Epidermal melanocyte (primary cell): ENCODE measurements around the gene ZFX.
"Not testable (repeated sequence)": the region's sequence is repeated elsewhere in the genome, so short reads cannot be mapped to it uniquely, and the experiment has no call there.

Experiments used
- DNase-seq: peaks from one replicate; pipeline ENCODE4 v3.0.0; 2011; ENCODE audit warnings: low spot score; ENCODE audit not compliant: insufficient read length

ZFX gene

GRCh38 chrX:24151513-24151912, 2.0 kb downstream of the ZFX start:
- DNase-seq, result no peak

DNA sequence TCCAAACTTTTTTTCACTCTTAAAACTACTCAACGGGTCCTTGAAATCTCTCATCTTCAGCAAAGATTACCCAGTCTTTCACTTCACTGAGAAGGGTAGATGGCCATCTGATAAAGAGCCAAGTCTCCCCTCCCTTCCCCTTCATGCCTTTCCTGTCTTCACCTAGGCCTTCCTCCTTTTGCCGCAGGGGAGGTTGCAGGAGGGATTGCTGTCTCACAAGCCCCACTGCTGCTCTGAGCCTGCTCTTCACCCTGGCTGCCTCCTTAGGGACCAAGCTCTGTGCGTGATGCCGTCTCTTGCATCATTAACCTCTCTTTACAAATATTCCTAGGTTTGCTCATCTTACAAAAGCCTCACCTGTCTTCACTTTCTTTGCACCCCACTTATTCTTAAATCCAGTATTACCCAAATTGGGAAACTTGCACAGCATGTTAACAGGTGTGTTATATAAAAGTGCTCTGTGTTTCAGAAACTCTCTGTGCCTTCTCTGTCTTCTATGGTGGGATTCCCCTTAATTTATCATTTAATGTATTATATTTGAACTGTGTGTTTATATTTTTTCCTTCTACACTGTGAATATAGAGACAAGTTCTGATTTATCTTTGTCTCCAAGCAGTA, 3.8 kb downstream of the ZFX start:
- DNase-seq, result no peak

- no peak for DNase-seq
Measured at GRCh38 chrX:24153796-24154189, 4.3 kb downstream of the ZFX start.

DNA sequence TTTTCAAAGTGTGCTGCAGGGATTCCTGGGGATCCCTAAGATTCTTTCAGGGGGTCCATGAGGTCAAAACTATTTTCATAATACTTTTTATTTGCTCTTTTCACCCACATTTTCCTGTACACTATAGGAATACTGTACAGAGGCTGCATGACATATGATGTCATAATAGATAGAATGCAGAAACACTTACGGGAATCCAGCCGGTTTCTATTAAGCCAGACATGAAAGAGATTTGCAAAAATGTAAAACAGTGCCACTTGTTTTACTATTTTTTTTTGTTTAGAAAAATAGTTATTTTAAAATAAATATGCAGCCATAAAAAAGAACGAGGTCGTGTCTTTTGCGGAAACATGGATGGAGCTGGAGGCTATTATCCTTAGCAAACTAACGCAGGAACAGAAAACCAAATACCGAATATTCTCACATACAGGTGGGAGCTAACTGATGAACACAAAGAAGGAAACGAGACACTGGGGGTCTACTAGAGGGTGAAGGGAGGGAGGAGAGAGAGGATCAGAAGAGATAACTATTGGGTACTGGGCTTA, 5.0 kb downstream of the ZFX start:
- no peak for DNase-seq

- not testable (repeated sequence) for DNase-seq
Measured at GRCh38 chrX:24155747-24156146, 6.2 kb downstream of the ZFX start.

- DNase-seq, result no peak
Measured at GRCh38 chrX:24156177-24156576, 6.6 kb downstream of the ZFX start.

GRCh38 chrX:24158881-24159280, 9.4 kb downstream of the ZFX start:
- no peak for DNase-seq

DNA sequence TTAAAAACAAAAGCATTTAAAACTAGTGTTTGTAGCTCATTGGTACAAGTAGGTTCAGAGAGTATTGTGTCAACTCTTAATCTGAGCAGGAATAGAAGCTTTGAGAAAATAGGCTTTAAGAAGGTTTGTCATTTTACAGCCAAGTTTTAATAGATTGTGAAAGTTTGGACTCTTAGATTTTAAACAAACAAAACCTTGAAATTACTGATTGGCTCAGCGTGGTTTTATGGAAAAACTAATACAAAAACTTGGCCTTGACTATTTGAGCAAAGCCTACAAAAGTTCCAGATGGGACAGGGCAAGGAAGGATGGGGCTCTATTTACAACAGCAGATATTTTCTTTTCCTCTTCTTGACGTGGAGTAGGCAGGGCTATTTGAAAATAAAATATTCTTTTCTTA, 16.5 kb downstream of the ZFX start:
- DNase-seq, result no peak

DNA sequence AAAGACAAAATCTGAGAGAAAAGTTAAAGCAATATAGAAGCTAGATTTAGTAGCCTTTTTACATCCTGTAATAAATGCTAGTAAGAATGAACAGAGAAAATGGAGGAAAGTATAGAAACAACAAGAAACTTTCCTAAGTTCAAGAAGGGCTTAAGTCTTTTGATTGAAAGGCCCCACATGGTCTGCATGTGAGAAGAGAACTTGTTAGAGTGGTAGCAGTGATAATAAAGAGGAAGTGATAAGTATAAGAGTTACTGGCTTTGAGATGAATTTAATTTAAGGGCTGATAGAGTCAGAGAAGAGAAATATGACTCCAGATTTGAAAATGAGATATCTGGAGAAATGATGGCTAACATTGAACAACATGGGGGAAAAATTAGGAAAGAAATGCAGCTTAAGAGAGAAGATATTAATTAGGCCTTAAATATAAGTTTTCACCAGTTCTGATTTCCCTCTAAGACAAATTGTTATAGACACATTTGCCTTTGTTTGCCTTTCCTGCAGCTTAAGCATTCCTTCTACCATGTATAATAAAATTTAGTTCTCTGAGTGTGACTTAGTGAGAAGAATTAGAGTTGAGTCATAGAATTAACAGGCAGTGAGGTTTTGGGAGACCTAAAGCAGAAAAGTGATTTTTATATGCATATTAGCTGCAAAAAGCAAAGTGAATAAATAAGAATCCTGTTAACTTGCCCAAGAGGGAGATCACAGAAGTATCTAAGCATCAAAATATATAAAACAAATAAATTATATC, 18.4 kb downstream of the ZFX start:
- no peak for DNase-seq

GRCh38 chrX:24168807-24169206, 19.3 kb downstream of the ZFX start:
- DNase-seq, result no peak

GRCh38 chrX:24169211-24169610, 19.7 kb downstream of the ZFX start:
- DNase-seq, result no peak

GRCh38 chrX:24173115-24173847, 23.8 kb downstream of the ZFX start:
- no peak for DNase-seq

GRCh38 chrX:24175276-24175675, 25.7 kb downstream of the ZFX start:
- no peak for DNase-seq

- DNase-seq, result no peak
Measured at GRCh38 chrX:24178441-24178840, 28.9 kb downstream of the ZFX start.

GRCh38 chrX:24184018-24184417, 34.5 kb downstream of the ZFX start:
- no peak for DNase-seq

DNA sequence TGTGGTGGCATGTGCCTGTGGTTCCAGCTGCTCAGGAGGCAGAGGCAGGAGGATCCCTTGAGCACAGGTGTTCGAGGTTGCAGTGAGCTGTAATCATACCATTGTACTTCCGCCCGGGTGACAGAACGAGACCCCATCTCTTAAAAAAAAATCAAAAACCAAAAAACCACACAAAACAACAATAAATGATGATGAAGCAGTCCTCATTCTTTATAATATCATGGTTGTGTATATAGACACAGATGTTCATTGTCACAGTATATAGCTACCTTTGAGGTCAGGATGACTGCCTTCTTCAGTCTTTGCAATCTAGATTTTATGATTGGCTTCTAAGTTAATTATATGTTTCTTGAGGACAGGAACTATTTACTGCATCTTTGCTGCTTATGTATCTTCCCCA, 37.0 kb downstream of the ZFX start:
- no peak for DNase-seq

GRCh38 chrX:24186986-24187385, 37.5 kb downstream of the ZFX start:
- no peak for DNase-seq

GRCh38 chrX:24189490-24189889, 40.0 kb downstream of the ZFX start:
- no peak for DNase-seq

GRCh38 chrX:24190500-24191156, 41.1 kb downstream of the ZFX start:
- DNase-seq, result no peak

DNA sequence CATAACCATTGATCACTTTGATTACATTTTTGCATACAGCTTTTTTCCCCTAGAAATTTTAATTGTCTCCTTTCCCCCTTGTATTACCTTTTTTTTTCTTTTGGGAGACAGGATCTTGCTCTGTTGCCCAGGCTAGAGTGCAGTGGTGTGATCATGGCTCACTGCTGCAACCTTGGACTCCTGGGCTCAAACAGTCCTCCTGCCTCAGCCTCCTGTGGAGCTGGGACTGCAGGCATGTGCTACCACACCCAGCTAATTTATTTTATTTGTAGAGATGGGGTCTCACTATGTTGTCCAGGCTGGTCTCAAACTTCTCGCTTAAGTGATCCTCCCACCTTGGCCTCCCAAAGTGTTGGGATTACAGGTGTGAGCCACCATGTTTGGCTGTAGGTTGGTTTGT, 47.0 kb downstream of the ZFX start:
- no peak for DNase-seq

GRCh38 chrX:24198101-24198500, 48.6 kb downstream of the ZFX start:
- no peak for DNase-seq

DNA sequence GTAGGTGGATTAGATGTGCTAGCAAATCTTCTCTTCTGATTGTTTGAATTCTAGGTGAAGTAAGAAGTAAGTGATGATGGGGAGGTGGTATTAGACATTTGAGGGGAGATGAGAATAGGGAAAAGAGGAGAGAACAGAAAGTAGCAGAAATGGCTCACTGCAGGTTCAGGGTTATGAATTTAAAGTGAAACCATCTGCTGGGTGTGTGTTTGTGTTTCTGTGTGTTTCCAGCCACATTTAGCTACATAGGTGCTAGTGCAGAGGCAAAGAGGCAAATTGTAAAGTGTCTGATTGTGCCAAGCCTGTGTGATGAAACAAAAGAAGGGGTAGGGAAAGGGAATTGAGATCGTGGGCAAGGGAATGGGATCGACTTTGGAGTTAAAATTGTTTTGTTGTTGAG, 50.6 kb downstream of the ZFX start:
- DNase-seq, result no peak
